ENCODE measurements around the gene TLCD3B.

The TLCD3B gene

DNA sequence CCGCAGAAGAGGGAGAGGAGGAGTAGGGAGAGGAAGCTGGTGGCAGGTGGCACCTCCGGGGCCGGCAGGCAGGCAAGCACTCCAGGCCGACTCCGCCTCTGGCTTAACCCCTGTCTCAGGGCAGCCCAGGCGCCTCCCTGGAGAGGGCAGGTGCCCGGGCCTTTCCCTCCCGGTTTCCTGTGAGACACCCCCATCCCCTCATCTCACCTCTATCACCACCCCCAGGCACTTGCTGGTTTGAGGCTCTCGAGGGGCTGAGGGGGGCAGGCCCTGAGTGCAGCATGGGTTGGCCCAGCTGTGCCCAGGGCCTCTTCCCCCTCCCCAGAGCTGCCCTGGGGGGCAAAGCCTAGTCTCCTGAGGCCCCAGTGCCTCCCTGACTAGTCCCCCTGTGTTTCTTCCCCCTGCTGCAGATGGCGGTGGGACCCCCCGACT is 26.2 kb downstream of the TLCD3B start:
- TF ChIP-seq CTCF (IDR thresholded peaks at IDR 0.05) = no peak

- no peak for TF ChIP-seq CTCF (IDR thresholded peaks at IDR 0.05)
Measured at GRCh38 chr16:30004424-30004776, 26.7 kb downstream of the TLCD3B start.

DNA sequence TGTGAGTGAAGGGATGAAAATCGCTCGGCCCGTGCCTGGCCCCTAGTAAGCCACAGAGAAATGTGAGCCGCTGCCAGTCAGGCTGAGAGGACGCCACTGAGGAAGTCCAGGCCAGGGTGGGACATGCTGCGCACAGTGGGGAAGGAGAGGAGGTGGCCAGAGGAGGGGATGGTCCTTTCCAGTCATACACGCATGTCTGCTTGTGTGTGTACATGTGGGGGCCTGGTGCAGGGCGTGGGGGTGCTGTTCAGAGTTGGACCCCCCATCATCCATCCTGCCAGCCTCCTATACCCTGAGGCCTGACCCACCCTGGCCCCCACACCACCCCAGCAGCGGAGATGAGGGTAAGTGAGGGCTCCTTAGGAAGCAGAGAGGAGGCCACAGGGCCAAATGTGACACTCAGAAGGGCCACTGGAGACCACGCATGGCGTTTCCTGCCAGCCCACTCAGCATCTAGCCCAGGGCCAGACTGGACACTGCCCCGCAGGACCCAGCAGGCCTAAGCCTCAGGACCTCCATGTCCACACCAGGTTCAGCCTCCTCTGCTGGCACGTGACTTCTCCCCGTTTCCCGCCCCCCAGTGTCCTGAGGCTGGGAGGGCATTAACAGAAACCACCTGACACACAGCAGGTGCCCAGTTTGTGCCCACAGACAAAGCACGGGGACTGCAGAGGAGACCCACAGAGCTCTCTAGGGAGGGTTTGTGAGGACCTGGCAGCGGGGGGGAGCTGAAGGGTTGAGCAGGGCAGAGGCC is 27.2 kb downstream of the TLCD3B start:
- TF ChIP-seq CTCF (IDR thresholded peaks at IDR 0.05) = no peak

DNA sequence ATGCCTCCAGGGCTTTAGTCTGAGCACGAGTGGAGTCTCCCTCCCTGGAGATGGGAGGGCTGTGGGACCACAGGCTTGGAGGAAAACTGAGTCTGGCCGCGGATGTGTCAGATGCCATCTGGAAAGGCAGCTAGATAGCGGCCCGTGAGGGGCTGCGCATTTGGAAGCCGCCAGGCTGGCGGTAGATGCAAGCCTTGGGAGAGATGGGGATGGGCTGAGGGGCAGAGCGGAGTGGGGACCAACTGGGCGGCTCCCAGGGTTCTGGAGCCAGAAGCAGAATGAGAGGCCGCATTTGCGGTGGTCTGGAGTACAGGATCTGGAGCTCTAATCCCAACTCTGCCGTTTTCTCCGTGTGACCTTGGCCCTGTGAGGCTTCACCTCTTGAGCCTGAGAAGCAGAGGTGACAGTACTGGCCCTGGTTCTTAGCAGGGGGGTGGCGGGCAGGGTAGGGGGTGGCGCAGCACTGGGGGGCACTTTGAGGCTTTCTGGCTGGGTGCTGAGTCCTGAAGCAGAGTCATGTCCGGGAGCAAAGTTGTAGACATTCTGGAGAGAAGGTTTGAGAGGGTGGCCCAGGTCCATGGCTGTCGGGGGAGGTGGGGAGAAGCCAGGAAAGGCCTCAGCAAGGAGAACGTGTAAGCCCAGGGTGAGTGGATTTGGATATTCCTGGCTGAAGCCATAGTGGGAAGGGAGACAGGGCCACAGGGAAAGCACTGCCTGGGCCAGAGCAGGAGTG is 28.3 kb downstream of the TLCD3B start:
- TF ChIP-seq CTCF (IDR thresholded peaks at IDR 0.05) = no peak

DNA sequence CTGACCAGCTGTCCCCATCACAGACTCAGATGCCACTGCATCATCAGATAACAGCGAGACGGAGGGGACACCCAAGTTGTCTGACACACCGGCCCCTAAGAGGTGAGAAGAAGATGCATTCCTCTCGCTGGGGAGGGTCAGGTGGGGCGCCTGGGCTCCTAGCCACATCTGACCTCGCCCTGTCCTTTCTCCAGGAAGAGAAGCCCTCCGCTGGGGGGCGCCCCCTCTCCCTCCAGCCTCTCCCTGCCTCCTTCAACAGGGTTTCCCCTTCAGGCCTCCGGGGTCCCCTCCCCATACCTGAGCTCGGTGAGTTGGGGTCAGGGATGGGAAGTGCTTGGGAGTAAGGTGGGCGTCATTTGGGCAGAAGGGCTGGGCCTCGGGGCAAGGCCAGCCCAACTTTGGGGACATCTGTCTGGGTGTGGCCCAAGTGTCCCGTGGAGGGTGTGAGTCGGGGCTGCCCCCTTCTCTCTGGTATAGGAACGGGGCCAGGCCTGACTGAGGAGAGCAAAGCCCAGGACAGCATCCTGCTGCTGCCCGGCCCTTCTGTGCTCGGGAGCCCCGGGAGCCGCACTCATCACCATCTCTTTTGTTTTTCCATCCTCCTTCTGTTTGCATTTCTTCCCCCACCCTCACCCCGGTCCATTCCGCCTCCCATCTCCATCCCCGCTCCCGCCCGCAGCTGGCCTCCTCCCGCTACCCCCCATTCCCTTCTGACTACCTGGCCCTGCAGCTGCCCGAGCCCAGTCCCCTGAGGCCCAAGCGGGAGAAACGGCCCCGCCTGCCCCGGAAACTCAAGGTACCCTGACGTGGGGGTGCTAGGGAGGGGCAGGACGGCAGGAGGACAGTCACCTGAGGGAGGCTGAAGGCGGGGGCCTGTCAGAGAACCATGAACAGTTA is 30.1 kb downstream of the TLCD3B start:
- no peak for TF ChIP-seq CTCF (IDR thresholded peaks at IDR 0.05)

- TF ChIP-seq CTCF (IDR thresholded peaks at IDR 0.05) = no peak
Measured at GRCh38 chr16:29999605-30000004, 31.5 kb downstream of the TLCD3B start.

GRCh38 chr16:29996766-29997250 is 34.3 kb downstream of the TLCD3B start:
- TF ChIP-seq CTCF (IDR thresholded peaks at IDR 0.05) = no peak
